Activated naive CD4-positive, alpha-beta T cell treated with anti-CD3 and anti-CD28 coated beads, Interleukin-2, amount 50 U/mL, for 72 hours (primary cell): ENCODE results near the gene FADS2. TPM values are rescaled to one million over a fixed set of nuclear protein-coding genes. Genes with fewer than 3 reads are reported as not detected.

Experiments used
- ATAC-seq, 2 donors: fragments of 150-1000 bp; cut with Tn5 transposase; 2 replicates each; pipeline ENCODE4 v1.10.0; 2021; ENCODE audit warnings: mild to moderate bottlenecking in 2 of 2, moderate library complexity in 2 of 2
- DNase-seq, 2 donors: peaks; one replicate each; pipeline ENCODE4 v3.0.0; 2021 to 2022; ENCODE audit warnings: low spot score in 2 of 2
- H3K27ac Mint-ChIP-seq, 2 donors: one replicate each; pipeline ENCODE4 v1.8.0; 2022; ENCODE audit warnings: mild to moderate bottlenecking in 2 of 2, mixed read lengths in 2 of 2
- H3K36me3 Mint-ChIP-seq, 2 donors: one replicate each; pipeline ENCODE4 v1.8.0; 2022; ENCODE audit warnings: mixed read lengths in 2 of 2
- H3K9me3 Mint-ChIP-seq, 2 donors: one replicate each; pipeline ENCODE4 v1.8.0; 2022; ENCODE audit warnings: mixed read lengths in 2 of 2
- total RNA-seq, 2 donors: library from RNA; stranded (reverse); gene quantifications; one replicate each; pipeline ENCODE4 v1.2.3, GENCODE V29; 2022

The FADS2 gene
- total RNA-seq, 2 donors from 2014 or later = 42.6 to 55.1 TPM

- DNase-seq (no peak), ATAC-seq (peak in 1 of 2 donors; percentile 34)
- H3K36me3 Mint-ChIP-seq = peaks cover 44 to 48% of the 10 kb centered on the region in 2 donors
- H3K27ac Mint-ChIP-seq = peak overlapping the region; percentile 98 to 99
- no peaks in the 10 kb centered on the region for H3K9me3 Mint-ChIP-seq
Observed at GRCh38 chr11:61793083-61793828, 34.8 kb upstream of the FADS2 start.

- peaks cover 48 to 49% of the 10 kb centered on the region in 2 donors for H3K36me3 Mint-ChIP-seq
- no peak for DNase-seq
- ATAC-seq = no peak
Observed at GRCh38 chr11:61793829-61794204, 34.3 kb upstream of the FADS2 start.

GRCh38 chr11:61794579-61794978 lies 33.5 kb upstream of the FADS2 start:
- no peak for DNase-seq
- no peak for ATAC-seq
- Mint-ChIP-seq H3K36me3 (peaks cover 48 to 54% of the 10 kb centered on the region in 2 donors), H3K27ac (peak overlapping the region in 1 of 2 donors; percentile 29), H3K9me3 (no peaks in the 10 kb centered on the region)

More at GRCh38 chr11:61793829-61794204, 34.3 kb upstream of the FADS2 start:
- H3K27ac Mint-ChIP-seq = peak overlapping the region; percentile 98 to 99
- H3K9me3 Mint-ChIP-seq = no peaks in the 10 kb centered on the region

- no peak for ATAC-seq
- no peaks in the 10 kb centered on the region for H3K9me3 Mint-ChIP-seq
- DNase-seq = no peak
- H3K36me3 Mint-ChIP-seq = peaks cover 48 to 58% of the 10 kb centered on the region in 2 donors
- H3K27ac Mint-ChIP-seq = peak overlapping the region; percentile 68 to 77
Observed at GRCh38 chr11:61795459-61795858, 32.6 kb upstream of the FADS2 start.

- DNase-seq (no peak), ATAC-seq (no peak)
- no peaks in the 10 kb centered on the region for H3K9me3 Mint-ChIP-seq
- H3K36me3 Mint-ChIP-seq = peaks cover 48 to 58% of the 10 kb centered on the region in 2 donors
- peak overlapping the region; percentile 77 to 81 for H3K27ac Mint-ChIP-seq
Observed at GRCh38 chr11:61795876-61796526, 32.1 kb upstream of the FADS2 start.

- no peak for ATAC-seq
- Mint-ChIP-seq H3K36me3 (peaks cover 39 to 48% of the 10 kb centered on the region in 2 donors), H3K9me3 (no peaks in the 10 kb centered on the region), H3K27ac (no peak overlapping the region)
- peak in 1 of 2 donors; percentile 45 for DNase-seq
Observed at GRCh38 chr11:61797263-61797944, 30.7 kb upstream of the FADS2 start.

GRCh38 chr11:61799665-61800284 lies 28.3 kb upstream of the FADS2 start:
- Mint-ChIP-seq H3K27ac (no peak overlapping the region), H3K9me3 (no peaks in the 10 kb centered on the region), H3K36me3 (peaks cover 25 to 46% of the 10 kb centered on the region in 2 donors)
- no peak for ATAC-seq
- no peak for DNase-seq

- Mint-ChIP-seq H3K27ac (no peak overlapping the region), H3K36me3 (peaks cover 19 to 45% of the 10 kb centered on the region in 2 donors), H3K9me3 (no peaks in the 10 kb centered on the region)
- no peak for DNase-seq
- ATAC-seq = no peak
Observed at GRCh38 chr11:61800331-61801281, 27.5 kb upstream of the FADS2 start.

GRCh38 chr11:61802605-61803004 lies 25.5 kb upstream of the FADS2 start:
- Mint-ChIP-seq H3K9me3 (no peaks in the 10 kb centered on the region), H3K27ac (no peak overlapping the region), H3K36me3 (peaks cover 0 to 25% of the 10 kb centered on the region in 2 donors)
- DNase-seq (no peak), ATAC-seq (no peak)

- DNase-seq = no peak
- no peak for ATAC-seq
- Mint-ChIP-seq H3K36me3 (peaks cover 0 to 14% of the 10 kb centered on the region in 2 donors), H3K27ac (peak overlapping the region in 1 of 2 donors; percentile 63), H3K9me3 (no peaks in the 10 kb centered on the region)
Observed at GRCh38 chr11:61803889-61804647, 24.0 kb upstream of the FADS2 start.

- ATAC-seq (no peak), DNase-seq (no peak)
- no peak overlapping the region for H3K27ac Mint-ChIP-seq
- peaks cover 0 to 6% of the 10 kb centered on the region in 2 donors for H3K36me3 Mint-ChIP-seq
- no peaks in the 10 kb centered on the region for H3K9me3 Mint-ChIP-seq
Observed at GRCh38 chr11:61805146-61805545, 23.0 kb upstream of the FADS2 start.

GRCh38 chr11:61806785-61807184 lies 21.3 kb upstream of the FADS2 start:
- Mint-ChIP-seq H3K36me3 (peaks cover under 1 to 7% of the 10 kb centered on the region in 2 donors), H3K27ac (no peak overlapping the region), H3K9me3 (no peaks in the 10 kb centered on the region)
- ATAC-seq = no peak
- DNase-seq = no peak

- Mint-ChIP-seq H3K36me3 (peaks cover 18 to 24% of the 10 kb centered on the region in 2 donors), H3K9me3 (no peaks in the 10 kb centered on the region)
Observed at GRCh38 chr11:61810671-61811175, 17.4 kb upstream of the FADS2 start.

GRCh38 chr11:61811831-61812230 lies 16.3 kb upstream of the FADS2 start:
- Mint-ChIP-seq H3K27ac (no peak overlapping the region), H3K9me3 (no peaks in the 10 kb centered on the region), H3K36me3 (peaks cover 23 to 29% of the 10 kb centered on the region in 2 donors)
- ATAC-seq (no peak), DNase-seq (no peak)

More at GRCh38 chr11:61810671-61811175, 17.4 kb upstream of the FADS2 start:
- DNase-seq = no peak
- no peak overlapping the region for H3K27ac Mint-ChIP-seq
- no peak for ATAC-seq
